CD14-positive monocyte (primary cell): ENCODE results near the gene PIP4K2A. TPM values are rescaled to one million over a fixed set of nuclear protein-coding genes. Genes with fewer than 3 reads are reported as not detected.

ENCODE experiments used
- DNase-seq, 3 donors: peaks; one replicate each; pipeline ENCODE4 v3.0.0-alpha.2; 2011 to 2022
- H2AFZ ChIP-seq: 2 replicates; pipeline ENCODE4 v1.6.0; 2012; ENCODE audit warnings: mild to moderate bottlenecking, low read depth, low read length, inconsistent platforms; ENCODE audit not compliant: insufficient read depth, poor library complexity, severe bottlenecking
- H3K27ac ChIP-seq, 2 donors: 1 replicate in 1 of 2; 2 replicates in 1 of 2; pipeline ENCODE4 v1.5.1; 2012 to 2013; ENCODE audit warnings: low read length in 2 of 2, control low read depth in 1 of 2, inconsistent platforms in 1 of 2, low read depth in 1 of 2, mild to moderate bottlenecking in 1 of 2
- H3K27me3 ChIP-seq, 2 donors: one replicate each; pipeline versions ENCODE4 v1.6.0 to v1.6.1; 2011 to 2013; ENCODE audit warnings: low read length in 2 of 2; ENCODE audit not compliant: control insufficient read depth in 2 of 2, insufficient read depth in 2 of 2
- H3K36me3 ChIP-seq, 2 donors: replicated peaks in 1 of 2; 1 replicate in 1 of 2; 2 replicates in 1 of 2; pipeline versions ENCODE4 v1.5.1 to v1.6.1; 2012 to 2013; ENCODE audit warnings: low read length in 2 of 2, control low read depth in 1 of 2, inconsistent platforms in 1 of 2, mild to moderate bottlenecking in 1 of 2; ENCODE audit not compliant: insufficient read depth in 2 of 2, control insufficient read depth in 1 of 2
- H3K4me1 ChIP-seq, 2 donors: 1 replicate in 1 of 2; 2 replicates in 1 of 2; pipeline versions ENCODE4 v1.5.1 to v1.6.1; 2012 to 2013; ENCODE audit warnings: low read length in 2 of 2, control low read depth in 1 of 2, inconsistent platforms in 1 of 2, mild to moderate bottlenecking in 1 of 2, moderate library complexity in 1 of 2; ENCODE audit not compliant: insufficient read depth in 2 of 2, control insufficient read depth in 1 of 2
- H3K4me2 ChIP-seq: replicated peaks from 2 replicates; pipeline ENCODE3; 2012; ENCODE audit warnings: low read length, moderate library complexity, mild to moderate bottlenecking; ENCODE audit not compliant: poor library complexity, severe bottlenecking; ENCODE audit errors: extremely low read depth
- H3K4me3 ChIP-seq, 3 experiments: fragments of 200-600 bp in 1 of 3; sonication (generic) in 1 of 3; replicated peaks in 1 of 3; 1 replicate in 2 of 3; 2 replicates in 1 of 3; pipeline ENCODE4 v1.5.1; 2011 to 2013; ENCODE audit warnings: low read length in 3 of 3, mild to moderate bottlenecking in 3 of 3, control low read depth in 2 of 3, low read depth in 2 of 3, inconsistent platforms in 1 of 3, moderate library complexity in 1 of 3
- H3K79me2 ChIP-seq: 2 replicates; pipeline ENCODE4 v1.6.0; 2012; ENCODE audit warnings: mild to moderate bottlenecking, control low read depth, inconsistent platforms, low read length, moderate library complexity; ENCODE audit not compliant: insufficient read depth
- H3K9ac ChIP-seq: 2 replicates; pipeline ENCODE4 v1.6.0; 2017; ENCODE audit warnings: low read length, mild to moderate bottlenecking; ENCODE audit not compliant: insufficient read depth, poor library complexity, severe bottlenecking
- H3K9me3 ChIP-seq, 2 donors: replicated peaks in 1 of 2; 1 replicate in 1 of 2; 2 replicates in 1 of 2; pipeline versions ENCODE4 v1.5.1 to v1.6.1; 2012 to 2013; ENCODE audit warnings: low read length in 2 of 2, control low read depth in 1 of 2; ENCODE audit not compliant: control insufficient read depth in 1 of 2, insufficient read depth in 1 of 2
- H4K20me1 ChIP-seq: 2 replicates; pipeline ENCODE4 v1.6.0; 2012; ENCODE audit warnings: mild to moderate bottlenecking, low read length, control low read depth, moderate library complexity; ENCODE audit not compliant: insufficient read depth
- H3K27ac Mint-ChIP-seq, 7 donors: one replicate each; pipeline ENCODE4 v1.8.0; 2020; ENCODE audit warnings: mild to moderate bottlenecking in 7 of 7, mixed read lengths in 7 of 7, moderate library complexity in 6 of 7, inconsistent platforms in 2 of 7
- H3K27me3 Mint-ChIP-seq, 3 donors: one replicate each; pipeline ENCODE4 v1.8.0; 2021 to 2022; ENCODE audit warnings: low read depth in 3 of 3, mild to moderate bottlenecking in 3 of 3, mixed read lengths in 3 of 3, moderate library complexity in 3 of 3, inconsistent platforms in 1 of 3
- H3K36me3 Mint-ChIP-seq, 2 donors: one replicate each; pipeline ENCODE4 v1.8.0; 2020; ENCODE audit warnings: mixed read lengths in 2 of 2, inconsistent platforms in 1 of 2, mild to moderate bottlenecking in 1 of 2
- H3K4me1 Mint-ChIP-seq: one replicate; pipeline ENCODE4 v1.8.0; 2020; ENCODE audit warnings: mild to moderate bottlenecking, mixed read lengths
- H3K4me3 Mint-ChIP-seq, 2 donors: one replicate each; pipeline ENCODE4 v1.8.0; 2020; ENCODE audit warnings: mild to moderate bottlenecking in 2 of 2, mixed read lengths in 2 of 2, moderate library complexity in 1 of 2
- H3K9me3 Mint-ChIP-seq, 7 donors: one replicate each; pipeline ENCODE4 v1.8.0; 2020 to 2022; ENCODE audit warnings: mixed read lengths in 7 of 7, mild to moderate bottlenecking in 6 of 7, moderate library complexity in 6 of 7, inconsistent platforms in 2 of 7
- WGBS: methylation state at CpG from one replicate; pipeline ENCODE4 v1.1.5; 2013; ENCODE audit warnings: missing lambda C conversion rate; ENCODE audit not compliant: insufficient coverage; 5-methylcytosine and 5-hydroxymethylcytosine counted together
- intact Hi-C, 2 donors: fragments of 100-400 bp; cut with micrococcal nuclease; formaldehyde crosslinking; loops; one replicate each; pipeline versions ENCODE4 v1.15.0 to v1.15.1; 2023
- polyA plus RNA-seq, 3 donors: library from polyadenylated mRNA; depleted of rRNA in 1 of 3; unstranded in 2 of 3; stranded (reverse) in 1 of 3; fragments of 300-500 nt in 2 of 3; fragments of >200 nt in 1 of 3; fragmentation: Illumina TruSeq in 2 of 3; gene quantifications; 1 replicate in 2 of 3; 2 replicates in 1 of 3; pipeline ENCODE4 v1.2.3, GENCODE V29; 2012 to 2021
- TF ChIP-seq, protein P1 (sequence below): fragments of 200-600 bp; IDR thresholded peaks from one replicate; pipeline ENCODE4 v1.8.0; 2022; ENCODE audit warnings: antibody characterized with exemption, mild to moderate bottlenecking

PIP4K2A gene
- polyA plus RNA-seq, 3 donors: 9.7 to 33.7 (median 16.6) TPM

DNA sequence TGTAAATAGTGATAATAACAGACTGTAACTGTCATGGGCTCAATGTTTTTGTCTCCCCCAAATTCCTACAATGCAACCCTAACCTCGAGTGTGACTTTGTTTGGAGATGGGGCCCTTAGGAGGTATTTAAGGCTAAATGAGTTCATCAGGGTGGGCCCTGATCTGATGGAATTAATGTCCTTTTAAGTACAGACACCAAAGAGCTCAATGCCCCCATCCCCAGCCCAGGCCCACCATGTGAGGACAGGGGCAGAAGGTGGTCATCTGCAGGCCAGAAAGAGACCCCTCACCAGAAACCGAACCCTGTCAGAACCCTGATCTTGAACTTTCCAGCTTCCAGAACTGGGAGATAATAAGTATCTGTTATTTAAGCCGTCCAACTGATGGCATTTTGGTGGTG, 83.2 kb downstream of the PIP4K2A start:
- H3K9ac ChIP-seq: no peak overlapping the region
- peaks cover 100% of the 10 kb centered on the region for H3K79me2 ChIP-seq
- Mint-ChIP-seq H3K27me3 (no peaks in the 10 kb centered on the region), H3K4me1 (peaks cover 41% of the 10 kb centered on the region), H3K27ac (peak overlapping the region; percentile 59 to 96 (median 79)), H3K36me3 (peaks cover 3 to 7% of the 10 kb centered on the region in 2 donors), H3K4me3 (no peak overlapping the region), H3K9me3 (no peaks in the 10 kb centered on the region)
- H2AFZ ChIP-seq: no peak overlapping the region
- no peak for DNase-seq
- WGBS: no CpG with 5 or more reads among the region's 3 CpGs
- H3K36me3 ChIP-seq: no peaks in the 10 kb centered on the region
- intact Hi-C loops: no loop called here
- H4K20me1 ChIP-seq: peaks cover 92% of the 10 kb centered on the region
- no peaks in the 10 kb centered on the region for H3K9me3 ChIP-seq
- TF ChIP-seq, protein P1, sequence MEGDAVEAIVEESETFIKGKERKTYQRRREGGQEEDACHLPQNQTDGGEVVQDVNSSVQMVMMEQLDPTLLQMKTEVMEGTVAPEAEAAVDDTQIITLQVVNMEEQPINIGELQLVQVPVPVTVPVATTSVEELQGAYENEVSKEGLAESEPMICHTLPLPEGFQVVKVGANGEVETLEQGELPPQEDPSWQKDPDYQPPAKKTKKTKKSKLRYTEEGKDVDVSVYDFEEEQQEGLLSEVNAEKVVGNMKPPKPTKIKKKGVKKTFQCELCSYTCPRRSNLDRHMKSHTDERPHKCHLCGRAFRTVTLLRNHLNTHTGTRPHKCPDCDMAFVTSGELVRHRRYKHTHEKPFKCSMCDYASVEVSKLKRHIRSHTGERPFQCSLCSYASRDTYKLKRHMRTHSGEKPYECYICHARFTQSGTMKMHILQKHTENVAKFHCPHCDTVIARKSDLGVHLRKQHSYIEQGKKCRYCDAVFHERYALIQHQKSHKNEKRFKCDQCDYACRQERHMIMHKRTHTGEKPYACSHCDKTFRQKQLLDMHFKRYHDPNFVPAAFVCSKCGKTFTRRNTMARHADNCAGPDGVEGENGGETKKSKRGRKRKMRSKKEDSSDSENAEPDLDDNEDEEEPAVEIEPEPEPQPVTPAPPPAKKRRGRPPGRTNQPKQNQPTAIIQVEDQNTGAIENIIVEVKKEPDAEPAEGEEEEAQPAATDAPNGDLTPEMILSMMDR: no peak
- no peaks in the 10 kb centered on the region for H3K27me3 ChIP-seq
- peak overlapping the region in 1 of 2 donors; percentile 78 for H3K27ac ChIP-seq
- peak overlapping the region; percentile 63 for H3K4me2 ChIP-seq
- no peak overlapping the region for H3K4me3 ChIP-seq
- peaks cover 21 to 30% of the 10 kb centered on the region in 2 donors for H3K4me1 ChIP-seq

DNA sequence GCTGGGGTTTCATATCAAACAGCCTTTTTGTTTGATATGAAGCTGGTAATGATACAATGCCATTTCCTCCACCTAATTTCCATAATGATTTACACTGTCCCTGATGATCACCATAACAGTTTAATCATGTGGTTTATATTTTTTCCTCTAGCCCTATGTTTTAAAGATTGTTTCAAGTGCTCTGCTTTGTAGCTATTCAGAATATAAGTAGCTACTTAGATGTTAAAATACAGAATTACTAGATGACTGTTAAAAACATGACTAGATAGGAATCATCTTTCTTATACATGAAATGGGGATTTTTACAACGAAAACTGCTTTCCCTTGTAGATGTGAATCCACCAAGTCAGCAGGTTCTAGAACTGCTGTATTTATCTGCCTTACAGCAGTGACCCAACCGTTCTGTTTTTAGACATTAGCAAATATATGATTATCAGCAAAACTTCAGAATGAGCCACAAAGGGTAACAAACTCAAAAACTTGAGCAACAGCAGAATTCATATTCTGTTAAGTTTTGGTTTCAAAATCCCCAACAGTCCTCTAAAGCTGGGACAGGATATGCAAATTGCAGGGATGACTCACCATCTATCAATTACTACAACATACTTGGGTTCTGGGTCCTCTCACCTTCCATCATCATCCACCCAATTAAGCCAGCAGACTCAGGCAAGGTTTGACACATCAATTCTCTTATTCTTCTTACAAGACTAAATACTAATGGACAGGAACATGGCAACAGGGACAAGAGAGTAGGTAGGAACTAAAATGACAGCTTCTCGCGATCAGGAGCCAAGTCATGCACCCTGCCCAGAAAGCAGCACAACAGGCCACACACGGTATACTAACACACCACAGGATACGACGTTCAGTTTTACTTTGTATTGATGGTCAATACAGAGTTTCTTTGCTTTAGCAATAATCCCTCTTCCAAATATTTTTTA, 83.9 kb downstream of the PIP4K2A start:
- peak; percentile 67 to 87 (median 82) for DNase-seq
- intact Hi-C loops: no loop called here
- Mint-ChIP-seq H3K27me3 (no peaks in the 10 kb centered on the region), H3K36me3 (peaks cover 3 to 5% of the 10 kb centered on the region in 2 donors), H3K27ac (peak overlapping the region; percentile 77 to 96 (median 82)), H3K4me3 (peak overlapping the region; percentile 43 to 59), H3K4me1 (peaks cover 39% of the 10 kb centered on the region), H3K9me3 (no peaks in the 10 kb centered on the region)
- Histone ChIP-seq H3K27me3 (no peaks in the 10 kb centered on the region), H4K20me1 (peaks cover 92% of the 10 kb centered on the region), H2AFZ (no peak overlapping the region), H3K36me3 (no peaks in the 10 kb centered on the region), H3K4me1 (peaks cover 18 to 23% of the 10 kb centered on the region in 2 donors), H3K9me3 (no peaks in the 10 kb centered on the region), H3K4me3 (peak overlapping the region in 2 of 3 experiments; percentile 37 to 47), H3K4me2 (peak overlapping the region; percentile 63), H3K9ac (peak overlapping the region; percentile 11), H3K79me2 (peaks cover 100% of the 10 kb centered on the region), H3K27ac (peak overlapping the region; percentile 52 to 78)
- WGBS: 0% methylated on average over 1 of the region's 7 CpGs
- TF ChIP-seq, protein P1: no peak
